Right lobe of liver (tissue), 6 donors: ENCODE data around the gene SLC44A5. TPM values are rescaled to one million over a fixed set of nuclear protein-coding genes. Genes with fewer than 3 reads are reported as not detected.
A peak's percentile ranks its signal among the peaks of the same experiment; 100 is the strongest.

ENCODE experiments used
- ATAC-seq, 4 donors: fragments of 200-7000 bp; cut with Tn5 transposase; one replicate each; pipeline ENCODE4 v1.9.1; 2020; ENCODE audit warnings: mild to moderate bottlenecking in 4 of 4, moderate library complexity in 4 of 4
- DNase-seq, 3 donors: peaks; one replicate each; pipeline ENCODE4 v3.0.0-alpha.2; 2020
- H3K27ac ChIP-seq, 3 donors: fragments of 200-600 bp; one replicate each; pipeline ENCODE4 v1.8.0; 2022
- H3K27me3 ChIP-seq, 2 donors: fragments of 200-600 bp; one replicate each; pipeline ENCODE4 v1.8.0; 2022
- H3K36me3 ChIP-seq, 4 donors: fragments of 200-600 bp; sonication (generic) in 1 of 4; one replicate each; pipeline versions ENCODE4 v1.5.1 to v1.8.0; 2017 to 2022; ENCODE audit warnings: control low read depth in 1 of 4
- H3K4me1 ChIP-seq, 4 donors: fragments of 200-600 bp; sonication (generic) in 1 of 4; one replicate each; pipeline versions ENCODE4 v1.5.1 to v1.8.0; 2017 to 2022; ENCODE audit warnings: control low read depth in 1 of 4
- H3K4me3 ChIP-seq, 3 donors: fragments of 200-600 bp; one replicate each; pipeline ENCODE4 v1.8.0; 2022
- H3K9me3 ChIP-seq, 4 donors: fragments of 200-600 bp; sonication (generic) in 1 of 4; one replicate each; pipeline versions ENCODE4 v1.5.1 to v1.8.0; 2017 to 2022; ENCODE audit warnings: control low read depth in 1 of 4
- CTCF ChIP-seq, 4 donors: fragments of 200-600 bp in 3 of 4; fragments of 450-650 bp in 1 of 4; IDR thresholded peaks; one replicate each; pipeline versions ENCODE4 v1.5.1 to v1.8.0; 2016 to 2022; ENCODE audit warnings: antibody characterized with exemption in 4 of 4, mild to moderate bottlenecking in 2 of 4
- POLR2A ChIP-seq: fragments of 450-650 bp; IDR thresholded peaks from one replicate; pipeline ENCODE4 v1.6.1; 2017; ENCODE audit warnings: antibody characterized with exemption, mild to moderate bottlenecking
- WGBS: methylation state at CpG from one replicate; pipeline ENCODE4 v1.1.6; 2018; ENCODE audit warnings: low coverage, low lambda C conversion rate; ENCODE audit not compliant: insufficient coverage; ENCODE audit errors: missing lambda C conversion rate; 5-methylcytosine and 5-hydroxymethylcytosine counted together
- intact Hi-C, 2 donors: fragments of 100-400 bp; cut with DNase I; formaldehyde crosslinking; loops; one replicate each; pipeline versions ENCODE4 v1.11.2 to v1.14.1; 2022
- total RNA-seq, 6 experiments: library from RNA; depleted of rRNA in 2 of 6; stranded (reverse); fragments of >200 nt in 2 of 6; fragmentation: NEBNext Ultra II Directional in 3 of 6; extraction: Animal tissue kit (Norgen Biotek cat#: 25700) in 3 of 6; gene quantifications; one replicate each; pipeline versions ENCODE4 v1.1.0 to v1.2.4, GENCODE V29; 2016 to 2023
- donor health status: DM: no; HTN: yes; CAD: no.
- donor health status: DM: no; HTN: no; CAD: no.
- donor health status: DM: no; HTN: no; CAD: no.
- donor health status: DM: no; HTN: yes; CAD: no.
- donor health status: DM: no; HTN: yes; CAD: no.

Gene SLC44A5
- total RNA-seq, 6 experiments from 2014 or later, result 0.14 to 1.4 (median 0.59) TPM; not detected in 1

- TF ChIP-seq CTCF (IDR thresholded peaks at IDR 0.05), result no peak
- no peak for TF ChIP-seq POLR2A
- no peak overlapping the region for H3K4me3 ChIP-seq
These were observed 29.2 kb upstream of the SLC44A5 start for GRCh38 chr1:75640137-75640536.

GRCh38 chr1:75632350-75632949 is 21.5 kb upstream of the SLC44A5 start:
- no peak for TF ChIP-seq POLR2A
- peak; percentile 68 to 81 (median 74) for TF ChIP-seq CTCF (IDR thresholded peaks at IDR 0.05)
- intact Hi-C loops, result loop anchor here in 1 of 2 donors (10.0 kb wide), 1 partner anchor 368 kb away; no protein-coding TSS in a partner anchor
- ATAC-seq (peak; percentile 80 to 85 (median 82)), DNase-seq (no peak)
- Histone ChIP-seq H3K27me3 (peaks cover 0 to 3% of the 10 kb centered on the region in 2 donors), H3K9me3 (no peaks in the 10 kb centered on the region), H3K4me1 (no peaks in the 10 kb centered on the region), H3K4me3 (no peak overlapping the region), H3K36me3 (no peaks in the 10 kb centered on the region), H3K27ac (no peak overlapping the region)
- 22% methylated on average over 2 of the region's 2 CpGs for WGBS

More at GRCh38 chr1:75640137-75640536, 29.2 kb upstream of the SLC44A5 start:
- DNase-seq (no peak), ATAC-seq (no peak)
- intact Hi-C loops, result no loop called here
- H3K4me1 ChIP-seq, result no peaks in the 10 kb centered on the region
- H3K27ac ChIP-seq, result no peak overlapping the region
- H3K27me3 ChIP-seq, result peaks cover 0 to 3% of the 10 kb centered on the region in 2 donors
- H3K9me3 ChIP-seq, result no peaks in the 10 kb centered on the region
- H3K36me3 ChIP-seq, result no peaks in the 10 kb centered on the region

- no peaks in the 10 kb centered on the region for H3K4me1 ChIP-seq
- H3K36me3 ChIP-seq, result no peaks in the 10 kb centered on the region
- 0% methylated on average over 1 of the region's 1 CpG for WGBS
- DNase-seq (no peak), ATAC-seq (peak in 2 of 4 donors; percentile 37 to 44)
- H3K4me3 ChIP-seq, result no peak overlapping the region
- no peaks in the 10 kb centered on the region for H3K27me3 ChIP-seq
- no peaks in the 10 kb centered on the region for H3K9me3 ChIP-seq
- intact Hi-C loops, result loop anchor here in 1 of 2 donors (10.0 kb wide), 1 partner anchor 366 kb away; no protein-coding TSS in a partner anchor
- no peak for TF ChIP-seq POLR2A
- no peak overlapping the region for H3K27ac ChIP-seq
These were observed 20.1 kb upstream of the SLC44A5 start for GRCh38 chr1:75630998-75631397.

- Histone ChIP-seq H3K27ac (no peak overlapping the region), H3K9me3 (no peaks in the 10 kb centered on the region), H3K36me3 (no peaks in the 10 kb centered on the region), H3K27me3 (no peaks in the 10 kb centered on the region), H3K4me3 (no peak overlapping the region), H3K4me1 (no peaks in the 10 kb centered on the region)
- DNase-seq (no peak), ATAC-seq (no peak)
- intact Hi-C loops, result loop anchor here in 1 of 2 donors (10.0 kb wide), 1 partner anchor 365 kb away; no protein-coding TSS in a partner anchor
- 36% methylated on average over 2 of the region's 3 CpGs for WGBS
- no peak for TF ChIP-seq CTCF (IDR thresholded peaks at IDR 0.05)
- no peak for TF ChIP-seq POLR2A
These were observed 19.2 kb upstream of the SLC44A5 start for GRCh38 chr1:75630004-75630594.

- H3K9me3 ChIP-seq, result no peaks in the 10 kb centered on the region
- DNase-seq (no peak), ATAC-seq (no peak)
- TF ChIP-seq POLR2A, result no peak
- no peak for TF ChIP-seq CTCF (IDR thresholded peaks at IDR 0.05)
- no peaks in the 10 kb centered on the region for H3K27me3 ChIP-seq
- WGBS, result 35% methylated on average over 3 of the region's 3 CpGs
- H3K36me3 ChIP-seq, result no peaks in the 10 kb centered on the region
- intact Hi-C loops, result no loop called here
- no peak overlapping the region for H3K27ac ChIP-seq
- H3K4me3 ChIP-seq, result no peak overlapping the region
- no peaks in the 10 kb centered on the region for H3K4me1 ChIP-seq
These were observed 14.9 kb upstream of the SLC44A5 start for GRCh38 chr1:75625795-75626194.
